Natural killer cell (primary cell): ENCODE results near the gene HGD. TPM values are rescaled to one million over a fixed set of nuclear protein-coding genes. Genes with fewer than 3 reads are reported as not detected.

Experiments
- ATAC-seq, 3 donors: fragments of 150-1000 bp in 2 of 3; fragments of 200-7000 bp in 1 of 3; cut with Tn5 transposase; 1 replicate in 1 of 3; 2 replicates in 2 of 3; pipeline ENCODE4 v1.10.0; 2021; ENCODE audit warnings: mild to moderate bottlenecking in 2 of 3, moderate library complexity in 2 of 3
- DNase-seq, 2 donors: peaks; one replicate each; pipeline versions ENCODE4 v3.0.0 to v3.0.0-alpha.2; 2013 to 2021; ENCODE audit warnings: mixed read lengths in 1 of 2
- H3K27ac ChIP-seq: one replicate; pipeline ENCODE4 v1.5.1; 2013; ENCODE audit warnings: mild to moderate bottlenecking, low read length
- H3K27me3 ChIP-seq: one replicate; pipeline ENCODE4 v1.6.1; 2013; ENCODE audit warnings: low read length; ENCODE audit not compliant: control insufficient read depth, insufficient read depth
- H3K36me3 ChIP-seq: one replicate; pipeline ENCODE4 v1.6.1; 2013; ENCODE audit warnings: low read length; ENCODE audit not compliant: control insufficient read depth, insufficient read depth
- H3K4me1 ChIP-seq: one replicate; pipeline ENCODE4 v1.6.1; 2013; ENCODE audit warnings: low read length; ENCODE audit not compliant: control insufficient read depth, insufficient read depth
- H3K4me3 ChIP-seq: one replicate; pipeline ENCODE4 v1.5.1; 2013; ENCODE audit warnings: low read length
- H3K9me3 ChIP-seq: one replicate; pipeline ENCODE4 v1.6.1; 2013; ENCODE audit warnings: low read length; ENCODE audit not compliant: control insufficient read depth, insufficient read depth
- H3K27ac Mint-ChIP-seq, 2 donors: one replicate each; pipeline ENCODE4 v1.8.0; 2022; ENCODE audit warnings: mild to moderate bottlenecking in 2 of 2, mixed read lengths in 2 of 2, moderate library complexity in 1 of 2
- H3K27me3 Mint-ChIP-seq, 2 donors: one replicate each; pipeline ENCODE4 v1.8.0; 2022; ENCODE audit warnings: low read depth in 2 of 2, mixed read lengths in 2 of 2
- H3K36me3 Mint-ChIP-seq: one replicate; pipeline ENCODE4 v1.8.0; 2022; ENCODE audit warnings: mixed read lengths
- H3K4me1 Mint-ChIP-seq, 2 donors: one replicate each; pipeline ENCODE4 v1.8.0; 2022; ENCODE audit warnings: mixed read lengths in 2 of 2
- H3K4me3 Mint-ChIP-seq: one replicate; pipeline ENCODE4 v1.8.0; 2022; ENCODE audit warnings: mild to moderate bottlenecking, moderate library complexity, mixed read lengths
- H3K9me3 Mint-ChIP-seq, 2 donors: one replicate each; pipeline ENCODE4 v1.8.0; 2022; ENCODE audit warnings: mixed read lengths in 2 of 2
- WGBS: methylation state at CpG from one replicate; pipeline ENCODE4 v1.1.7; 2013; ENCODE audit warnings: missing lambda C conversion rate; ENCODE audit not compliant: insufficient coverage; 5-methylcytosine and 5-hydroxymethylcytosine counted together
- intact Hi-C: fragments of 100-400 bp; cut with micrococcal nuclease; formaldehyde crosslinking; loops from one replicate; pipeline ENCODE4 v1.14.2; 2022
- total RNA-seq, 4 donors: library from RNA; stranded (reverse); fragments of 120-200 nt in 1 of 4; gene quantifications; one replicate each; pipeline versions ENCODE4 v1.2.3 to v1.2.4, GENCODE V29; 2013 to 2022
- TF ChIP-seq, protein P1 (sequence below): fragments of 200-600 bp; IDR thresholded peaks from one replicate; pipeline ENCODE4 v1.8.0; 2022; ENCODE audit warnings: antibody characterized with exemption

Gene HGD
- total RNA-seq, 3 donors from 2014 or later (not counting 1 experiment from before 2014, with no cell fraction given), result 0.80 to 4.0 (median 2.5) TPM

DNA sequence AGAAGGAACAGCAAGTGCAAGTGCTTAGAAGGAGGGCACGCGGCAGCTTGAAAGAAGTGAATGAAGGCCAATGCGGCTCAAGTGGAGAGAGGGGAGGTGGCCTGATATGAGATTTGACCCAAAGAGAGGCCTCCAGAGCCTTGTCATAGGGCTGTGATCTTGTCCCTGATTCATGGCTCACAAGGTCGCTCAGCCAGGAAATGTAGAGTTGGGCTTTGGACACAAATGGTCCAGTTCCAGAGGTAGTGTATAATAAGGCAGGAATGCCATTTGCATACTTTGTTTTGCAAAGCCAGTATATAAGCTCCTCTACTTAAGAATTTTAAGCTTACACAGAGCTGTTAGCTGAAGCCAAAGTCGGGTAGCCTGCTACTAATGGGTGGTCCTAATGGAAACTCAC lies 33.7 kb downstream of the HGD start:
- H3K27me3 Mint-ChIP-seq, result no peaks in the 10 kb centered on the region
- TF ChIP-seq, protein P1, sequence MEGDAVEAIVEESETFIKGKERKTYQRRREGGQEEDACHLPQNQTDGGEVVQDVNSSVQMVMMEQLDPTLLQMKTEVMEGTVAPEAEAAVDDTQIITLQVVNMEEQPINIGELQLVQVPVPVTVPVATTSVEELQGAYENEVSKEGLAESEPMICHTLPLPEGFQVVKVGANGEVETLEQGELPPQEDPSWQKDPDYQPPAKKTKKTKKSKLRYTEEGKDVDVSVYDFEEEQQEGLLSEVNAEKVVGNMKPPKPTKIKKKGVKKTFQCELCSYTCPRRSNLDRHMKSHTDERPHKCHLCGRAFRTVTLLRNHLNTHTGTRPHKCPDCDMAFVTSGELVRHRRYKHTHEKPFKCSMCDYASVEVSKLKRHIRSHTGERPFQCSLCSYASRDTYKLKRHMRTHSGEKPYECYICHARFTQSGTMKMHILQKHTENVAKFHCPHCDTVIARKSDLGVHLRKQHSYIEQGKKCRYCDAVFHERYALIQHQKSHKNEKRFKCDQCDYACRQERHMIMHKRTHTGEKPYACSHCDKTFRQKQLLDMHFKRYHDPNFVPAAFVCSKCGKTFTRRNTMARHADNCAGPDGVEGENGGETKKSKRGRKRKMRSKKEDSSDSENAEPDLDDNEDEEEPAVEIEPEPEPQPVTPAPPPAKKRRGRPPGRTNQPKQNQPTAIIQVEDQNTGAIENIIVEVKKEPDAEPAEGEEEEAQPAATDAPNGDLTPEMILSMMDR, result no peak
- no peak overlapping the region for H3K27ac ChIP-seq
- H3K27ac Mint-ChIP-seq, result no peak overlapping the region
- no peak overlapping the region for H3K4me3 Mint-ChIP-seq
- DNase-seq, result no peak
- WGBS, result 84% methylated on average over 5 of the region's 5 CpGs
- no peaks in the 10 kb centered on the region for H3K9me3 Mint-ChIP-seq
- H3K9me3 ChIP-seq, result no peaks in the 10 kb centered on the region
- H3K4me1 ChIP-seq, result no peaks in the 10 kb centered on the region
- H3K36me3 ChIP-seq, result no peaks in the 10 kb centered on the region
- intact Hi-C loops, result no loop called here
- no peaks in the 10 kb centered on the region for H3K27me3 ChIP-seq
- no peaks in the 10 kb centered on the region for H3K4me1 Mint-ChIP-seq
- no peak overlapping the region for H3K4me3 ChIP-seq
- no peaks in the 10 kb centered on the region for H3K36me3 Mint-ChIP-seq
- ATAC-seq, result no peak

DNA sequence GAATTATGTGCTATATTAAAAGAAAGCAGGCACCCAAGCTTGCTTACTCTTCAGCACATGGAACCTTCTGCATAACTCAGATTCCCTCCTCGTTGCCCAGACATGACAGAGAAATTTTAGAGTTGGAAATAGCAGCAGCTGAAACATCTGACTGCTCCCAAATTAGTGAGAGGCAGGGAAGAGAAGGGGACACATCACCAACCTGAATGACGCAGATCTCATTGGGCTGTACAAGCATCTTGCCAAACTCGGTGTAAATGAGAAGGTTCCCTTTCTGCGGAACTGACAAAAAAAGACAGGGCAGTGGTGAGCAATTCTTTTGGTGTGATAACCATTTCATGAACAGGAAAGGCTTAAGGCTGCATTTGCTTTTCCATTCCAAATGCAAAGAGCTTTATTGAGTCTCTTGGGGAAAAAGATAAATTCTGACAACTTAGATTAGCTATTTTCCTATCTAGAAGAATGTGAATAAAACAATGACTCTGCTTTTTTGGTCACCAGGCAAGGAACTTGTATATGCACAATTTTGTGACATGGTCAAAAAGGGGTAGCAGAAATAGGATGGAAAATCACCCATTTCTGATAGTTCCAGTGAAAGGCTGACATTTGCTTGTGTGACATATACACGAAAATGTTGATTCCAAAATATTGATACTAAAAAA lies 35.1 kb downstream of the HGD start:
- Mint-ChIP-seq H3K27ac (no peak overlapping the region), H3K27me3 (no peaks in the 10 kb centered on the region), H3K4me3 (no peak overlapping the region), H3K4me1 (no peaks in the 10 kb centered on the region), H3K36me3 (no peaks in the 10 kb centered on the region), H3K9me3 (no peaks in the 10 kb centered on the region)
- Histone ChIP-seq H3K4me3 (no peak overlapping the region), H3K27me3 (no peaks in the 10 kb centered on the region), H3K9me3 (no peaks in the 10 kb centered on the region), H3K4me1 (no peaks in the 10 kb centered on the region), H3K27ac (no peak overlapping the region), H3K36me3 (no peaks in the 10 kb centered on the region)
- TF ChIP-seq, protein P1, result no peak
- 91% methylated on average over 5 of the region's 5 CpGs for WGBS
- ATAC-seq, result no peak
- DNase-seq, result no peak
- intact Hi-C loops, result no loop called here

DNA sequence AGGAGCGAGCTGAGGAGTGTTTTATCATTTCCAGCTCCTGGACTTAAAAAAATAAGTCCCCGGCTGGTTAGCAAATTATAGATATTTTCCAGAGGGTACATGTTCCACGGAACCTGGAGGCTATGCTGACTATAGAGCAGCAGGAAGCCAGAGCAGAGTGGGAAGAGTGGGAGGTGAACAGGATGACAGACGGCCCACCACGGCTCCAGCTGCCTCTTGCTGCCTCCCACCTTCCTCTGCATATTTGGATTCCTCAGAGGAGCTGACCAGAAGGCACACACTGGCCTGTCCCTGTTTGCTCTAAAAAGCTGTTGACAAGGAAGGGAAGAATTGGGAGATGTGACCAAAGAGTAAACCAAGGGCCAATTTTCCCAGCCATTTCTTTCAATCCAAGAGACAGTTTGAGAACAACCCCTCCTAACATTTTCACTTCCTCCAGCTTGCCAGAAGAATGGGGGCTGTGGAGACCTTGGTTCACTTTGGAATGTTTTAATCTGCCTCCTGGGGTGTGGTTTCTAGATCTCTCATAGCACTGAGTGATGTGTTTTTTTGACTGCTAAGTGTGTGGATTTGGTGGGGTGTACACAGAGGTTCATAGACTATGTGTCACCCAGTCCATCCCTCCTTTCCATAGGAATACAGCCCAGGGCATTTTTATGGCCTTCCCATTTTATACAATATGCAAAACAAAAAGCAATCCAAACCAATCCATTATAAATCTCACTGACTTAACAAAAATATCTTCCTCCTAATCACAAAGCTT lies 36.8 kb downstream of the HGD start:
- Mint-ChIP-seq H3K4me1 (no peaks in the 10 kb centered on the region), H3K36me3 (no peaks in the 10 kb centered on the region), H3K27me3 (no peaks in the 10 kb centered on the region), H3K4me3 (no peak overlapping the region), H3K9me3 (no peaks in the 10 kb centered on the region), H3K27ac (no peak overlapping the region)
- Histone ChIP-seq H3K4me3 (no peak overlapping the region), H3K36me3 (no peaks in the 10 kb centered on the region), H3K9me3 (no peaks in the 10 kb centered on the region), H3K27me3 (no peaks in the 10 kb centered on the region), H3K27ac (no peak overlapping the region), H3K4me1 (no peaks in the 10 kb centered on the region)
- no peak for ATAC-seq
- intact Hi-C loops, result no loop called here
- no peak for DNase-seq
- 76% methylated on average over 5 of the region's 5 CpGs for WGBS
- TF ChIP-seq, protein P1, result no peak
